ENCODE measurements around the gene FARP2.
"Not testable (repeated sequence)": the region's sequence is repeated elsewhere in the genome, so short reads cannot be mapped to it uniquely, and the experiment has no call there.

Gene FARP2

DNA sequence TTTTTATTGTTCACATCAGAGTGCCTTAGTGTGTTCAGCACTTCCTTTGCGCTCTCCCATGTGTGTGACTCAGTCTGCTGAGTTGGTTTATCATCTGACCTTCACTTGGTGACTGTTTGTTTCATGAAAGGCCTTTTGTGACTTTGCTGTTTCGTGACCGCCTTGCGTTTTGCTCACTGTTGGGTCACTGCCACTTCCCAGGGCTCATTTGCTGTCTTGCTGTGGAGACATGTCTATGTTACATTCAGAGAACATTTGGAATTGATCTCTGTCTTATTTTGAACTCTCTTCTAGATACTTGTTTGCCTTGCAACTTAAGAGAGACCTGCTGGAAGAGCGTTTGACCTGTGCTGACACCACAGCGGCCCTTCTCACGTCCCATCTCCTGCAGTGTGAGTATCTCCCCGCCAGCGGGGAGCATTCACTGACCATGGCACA is 54.7 kb downstream of the FARP2 start:
- no peak for DNase-seq (ENCODE audit: low read depth, low spot score)

DNA sequence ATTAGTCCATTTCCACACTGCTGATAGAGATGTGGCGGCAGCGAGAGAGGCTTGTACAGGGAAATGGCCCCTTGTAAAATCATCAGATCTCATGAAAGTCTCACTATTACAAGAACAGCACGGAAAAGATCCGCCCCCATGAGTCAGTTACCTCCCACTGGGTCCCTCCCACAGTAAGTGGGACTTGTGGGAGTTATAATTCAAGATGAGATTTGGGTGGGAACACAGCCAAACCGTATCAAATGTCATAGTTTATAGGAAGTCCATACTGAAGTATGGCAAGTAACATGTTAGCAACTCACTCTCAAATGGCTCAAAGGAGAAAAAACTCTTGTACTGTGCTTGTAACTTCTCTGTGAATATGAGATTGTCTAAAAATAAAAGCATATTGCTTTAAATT is 56.1 kb downstream of the FARP2 start:
- DNase-seq (ENCODE audit: low read depth, low spot score), result no peak

DNA sequence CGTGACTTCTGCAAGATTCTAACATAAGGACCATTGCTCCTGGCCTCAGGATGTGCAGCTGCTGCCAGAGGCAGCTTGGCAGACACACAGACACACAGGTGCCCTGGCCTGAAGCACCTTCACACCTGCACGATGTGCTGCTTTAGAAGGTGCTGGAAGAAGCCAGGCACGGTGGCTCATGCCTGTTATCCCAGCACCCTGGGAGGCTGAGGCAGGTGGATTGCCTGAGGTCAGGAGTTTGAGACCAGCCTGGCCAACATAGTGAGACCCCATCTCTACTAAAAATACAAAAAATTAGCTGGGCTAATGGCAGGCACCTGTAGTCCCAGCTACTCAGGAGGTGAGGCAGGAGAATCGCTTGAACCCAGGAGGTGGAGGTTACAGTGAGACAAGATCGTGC is 57.4 kb downstream of the FARP2 start:
- not testable (repeated sequence) for DNase-seq (ENCODE audit: low read depth, low spot score)

DNA sequence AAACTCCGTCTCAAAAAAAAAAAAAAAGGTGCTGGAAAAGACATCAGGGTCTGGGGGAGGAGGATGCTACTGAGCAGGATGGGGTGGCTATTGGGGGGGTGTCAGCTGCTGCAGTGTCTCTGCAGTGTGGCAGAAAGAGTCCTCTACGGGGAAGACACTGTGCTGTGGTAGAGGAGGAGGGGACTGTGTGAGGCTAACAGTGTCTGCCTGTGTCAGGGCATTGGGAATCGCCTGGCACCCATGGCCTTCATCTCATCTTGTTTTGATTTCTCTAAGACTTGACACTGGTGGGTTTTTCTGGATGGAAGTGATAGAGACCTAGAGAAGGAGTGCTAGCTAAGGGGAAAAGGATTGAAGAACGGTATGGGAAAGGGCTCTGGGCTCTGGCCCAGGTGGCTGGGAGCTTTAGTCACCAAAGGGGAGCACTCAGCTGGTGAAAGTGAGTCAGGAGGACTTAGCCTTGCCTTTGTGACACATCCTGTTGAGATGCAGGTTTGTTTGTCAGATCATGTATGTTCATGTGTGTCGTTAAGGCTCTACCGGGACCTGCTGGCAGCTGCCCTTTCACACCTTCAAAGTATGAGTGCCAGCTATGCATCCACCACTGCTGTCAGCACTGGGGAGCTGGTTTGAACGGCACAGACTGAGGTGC is 58.0 kb downstream of the FARP2 start:
- no peak for DNase-seq (ENCODE audit: low read depth, low spot score)

DNA sequence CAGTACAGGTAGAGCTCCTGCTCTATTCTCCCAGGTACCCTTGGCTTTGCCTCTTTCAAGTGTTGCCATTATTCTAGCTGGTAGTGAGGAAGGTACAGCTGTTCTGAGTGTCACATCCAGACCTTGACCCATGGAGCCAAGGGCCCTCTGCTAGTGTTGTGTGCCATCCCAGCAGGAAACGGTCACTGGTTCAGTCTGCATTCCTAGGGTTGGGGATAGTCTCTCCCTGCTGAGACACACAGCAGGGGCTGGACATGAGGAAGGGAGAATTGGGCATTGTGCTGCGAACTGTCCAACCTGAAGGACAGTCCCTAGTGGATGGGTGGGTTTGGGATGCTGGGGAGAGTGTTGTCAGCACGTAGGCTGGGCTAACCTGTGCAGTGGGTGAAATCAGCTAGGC is 59.1 kb downstream of the FARP2 start:
- DNase-seq (ENCODE audit: low read depth, low spot score), result no peak

DNA sequence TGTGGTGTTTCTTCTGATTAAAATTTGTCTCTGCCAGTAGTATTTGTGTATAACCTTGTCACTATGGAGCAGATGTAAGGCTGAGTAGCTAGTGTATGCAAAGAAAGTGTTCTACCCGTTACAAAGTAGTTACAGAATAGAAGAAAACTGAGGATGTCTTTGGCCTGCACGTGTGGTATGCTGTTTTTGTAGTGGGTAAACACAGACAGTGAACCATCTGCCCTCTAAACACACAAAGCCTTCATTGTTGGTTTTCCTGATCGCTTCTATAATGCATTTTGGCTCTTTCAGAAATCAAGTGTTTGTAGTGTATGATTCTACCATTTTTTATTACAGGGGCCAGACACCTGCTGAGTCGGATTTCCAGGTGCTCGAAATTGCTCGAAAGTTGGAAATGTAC is 61.5 kb downstream of the FARP2 start:
- DNase-seq (ENCODE audit: low read depth, low spot score), result no peak

DNA sequence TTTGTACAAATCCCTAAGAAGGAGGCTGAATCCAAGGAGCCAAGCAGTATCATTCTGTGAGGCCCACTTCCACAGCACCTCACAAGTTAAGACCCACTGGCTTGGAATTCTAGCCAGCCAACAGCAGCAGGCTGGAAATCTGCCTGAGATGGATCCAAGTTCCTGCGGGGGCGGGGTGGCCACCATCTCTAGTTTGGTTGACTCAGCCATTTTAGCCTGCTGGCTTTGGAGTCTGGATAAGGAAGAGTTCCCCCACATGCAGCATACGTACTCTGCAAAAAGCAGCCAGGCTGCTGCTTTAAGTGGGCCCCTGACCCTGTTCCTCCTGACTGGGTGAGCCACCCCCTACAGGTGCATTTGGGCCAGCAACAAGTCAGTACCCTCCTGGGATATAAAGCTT is 65.2 kb downstream of the FARP2 start:
- DNase-seq (ENCODE audit: low read depth, low spot score), result no peak

DNA sequence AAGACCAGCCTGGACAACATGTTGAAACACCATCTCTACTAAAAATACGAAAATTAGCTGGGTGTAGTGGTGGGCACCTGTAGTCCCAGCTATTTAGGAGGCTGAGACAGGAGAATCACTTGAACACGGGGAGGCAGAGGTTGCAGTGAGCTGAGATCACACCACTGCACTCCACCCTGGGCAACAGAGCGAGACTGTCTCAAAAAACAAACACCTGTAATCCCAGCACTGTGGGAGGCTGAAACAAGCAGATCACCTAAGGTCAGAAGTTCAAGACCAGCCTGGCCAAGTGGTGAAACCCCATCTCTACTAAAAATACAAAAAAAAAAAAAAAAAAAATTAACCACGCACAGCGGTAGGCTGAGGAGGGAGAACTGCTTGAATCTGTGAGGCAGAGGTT is 65.9 kb downstream of the FARP2 start:
- not testable (repeated sequence) for DNase-seq (ENCODE audit: low read depth, low spot score)

DNA sequence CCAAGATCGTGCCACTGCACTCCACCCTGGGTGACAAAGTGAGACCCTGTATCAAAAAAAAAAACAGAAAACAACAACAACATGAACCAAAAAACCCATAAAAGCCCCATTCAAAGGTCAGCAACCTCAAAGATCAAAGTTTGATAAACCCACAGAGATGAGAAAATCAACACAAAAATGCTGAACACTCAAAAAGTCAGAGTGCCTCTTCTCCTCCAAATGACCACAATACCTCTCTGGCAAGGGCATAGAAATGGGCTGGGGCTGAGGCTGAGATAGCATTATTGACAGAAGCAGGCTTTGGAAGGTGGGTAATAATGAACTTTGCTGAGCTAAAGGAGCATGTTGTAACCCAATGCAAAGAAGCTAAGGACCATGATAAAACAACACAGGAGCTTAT is 66.3 kb downstream of the FARP2 start:
- no peak for DNase-seq (ENCODE audit: low read depth, low spot score)

DNA sequence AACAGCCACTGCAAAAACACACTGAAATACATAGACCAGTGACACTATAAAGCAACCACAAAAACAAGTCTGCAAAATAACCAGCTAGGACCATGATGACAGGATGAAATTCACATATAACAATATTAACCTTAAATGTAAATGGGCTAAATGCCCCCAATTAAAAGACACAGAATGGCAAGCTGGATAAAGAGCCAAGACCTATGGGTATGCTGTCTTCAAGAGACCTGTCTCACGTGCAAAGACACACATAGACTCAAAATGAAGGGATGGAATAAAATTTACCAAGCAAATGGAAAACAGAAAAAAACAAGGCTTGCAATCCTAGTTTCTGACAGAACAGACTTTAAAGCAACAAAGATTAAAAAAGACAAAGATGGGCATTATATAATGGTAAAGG is 67.4 kb downstream of the FARP2 start:
- not testable (repeated sequence) for DNase-seq (ENCODE audit: low read depth, low spot score)

DNA sequence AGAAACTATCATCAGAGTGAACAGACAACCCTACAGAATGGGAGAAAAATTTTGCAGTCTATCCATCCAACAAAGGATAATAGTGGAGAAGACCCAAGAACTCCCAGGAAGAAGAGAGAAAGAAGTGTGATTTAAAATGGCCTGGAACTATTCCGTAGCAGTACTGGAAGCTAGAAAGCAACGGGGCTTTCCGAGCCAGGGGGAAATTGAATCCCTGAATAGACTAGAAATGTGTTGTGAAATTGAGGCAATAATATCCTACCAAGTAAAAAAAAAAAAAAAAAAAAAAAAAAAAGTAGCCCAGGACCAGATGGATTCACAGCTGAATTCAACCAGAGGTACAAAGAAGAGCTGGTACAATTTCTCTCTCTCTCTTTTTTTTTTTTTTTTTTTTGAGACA is 69.3 kb downstream of the FARP2 start:
- no peak for DNase-seq (ENCODE audit: low read depth, low spot score)

DNA sequence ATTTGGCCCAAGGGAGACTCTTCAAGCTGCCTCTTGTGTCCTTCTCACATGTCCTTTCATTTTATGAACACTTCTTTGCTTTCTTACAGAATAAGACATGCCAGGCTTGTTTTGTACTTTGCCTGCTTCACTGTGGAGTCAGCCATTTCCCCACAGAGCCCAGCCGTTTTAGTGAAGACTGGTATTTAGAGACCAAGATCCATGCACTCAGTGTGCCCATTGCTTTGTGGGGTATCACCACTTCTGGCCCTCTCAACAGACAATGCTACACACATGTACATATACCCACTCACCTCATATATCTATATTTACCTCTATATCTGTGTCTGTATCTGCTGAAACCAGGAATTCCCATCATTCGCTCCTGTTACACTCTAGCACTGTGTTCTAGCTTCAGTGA is 74.1 kb downstream of the FARP2 start:
- no peak for DNase-seq (ENCODE audit: low read depth, low spot score)

DNA sequence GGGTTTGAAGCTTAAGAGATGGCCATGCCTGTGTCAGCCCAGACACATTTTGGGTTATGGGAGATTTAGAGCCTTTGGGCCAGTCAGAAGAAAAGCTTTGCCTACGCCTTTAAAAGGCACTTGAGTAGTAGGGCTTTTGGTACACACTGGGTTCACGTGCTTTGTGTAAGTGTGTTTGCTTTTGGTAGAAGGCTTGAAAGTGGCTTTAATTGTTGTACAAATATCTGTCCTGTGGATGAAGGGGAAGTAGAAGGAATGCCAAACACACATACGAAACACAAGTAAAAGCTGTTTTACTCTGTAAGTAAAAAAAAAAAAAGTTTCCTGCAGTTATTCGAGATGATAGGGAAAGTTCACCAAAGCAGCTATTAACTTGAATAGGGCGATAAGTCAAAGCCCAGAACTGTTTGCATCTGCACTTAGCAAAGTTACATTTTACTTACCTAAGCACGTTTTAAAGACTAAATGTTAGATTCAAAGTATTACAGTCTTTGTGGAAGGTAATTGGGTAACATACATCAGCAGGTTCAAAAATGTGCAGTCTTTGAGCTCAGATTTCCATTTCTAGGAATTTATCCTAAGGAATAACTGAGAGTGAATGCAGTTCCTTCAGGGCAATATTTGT is 76.9 kb downstream of the FARP2 start:
- DNase-seq (ENCODE audit: low read depth, low spot score), result no peak

DNA sequence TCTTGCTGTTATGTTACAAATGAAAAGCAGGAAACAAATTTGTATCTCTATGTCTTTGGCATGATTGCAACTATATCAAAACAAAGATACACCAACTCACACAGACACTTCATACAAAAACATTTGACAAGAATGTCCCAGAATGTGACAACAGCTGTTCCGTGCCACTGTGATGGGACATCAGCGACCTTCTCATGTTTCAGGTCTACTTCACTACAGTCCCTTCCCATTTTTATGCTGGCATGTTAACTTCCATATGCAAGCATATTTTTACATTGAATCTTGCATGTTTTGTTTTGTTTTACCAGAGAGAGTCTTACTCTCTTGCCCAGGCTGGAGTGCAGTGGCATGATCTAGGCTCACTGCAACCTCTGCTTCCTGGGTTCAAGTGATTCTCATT is 81.1 kb downstream of the FARP2 start:
- no peak for DNase-seq (ENCODE audit: low read depth, low spot score)

DNA sequence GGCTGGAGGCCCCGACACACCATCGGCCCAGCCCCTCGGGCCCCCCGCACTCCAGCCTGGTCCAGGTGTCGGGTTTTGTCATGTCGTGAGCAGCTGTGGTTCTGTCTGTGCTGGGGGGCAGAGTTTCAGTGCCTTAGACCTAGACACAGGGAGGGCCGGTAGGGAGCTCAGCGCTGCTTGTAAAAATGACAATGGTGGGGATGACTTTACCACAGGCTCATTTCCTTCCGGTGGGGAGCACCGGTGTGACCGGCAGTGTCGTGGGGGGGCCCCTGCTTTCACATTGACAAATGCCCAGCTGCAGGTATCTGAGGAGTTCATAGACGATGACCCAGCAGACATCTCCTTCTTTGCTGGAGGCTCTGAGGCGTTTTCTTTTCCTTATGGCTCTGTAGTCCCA is 85.4 kb downstream of the FARP2 start:
- no peak for DNase-seq (ENCODE audit: low read depth, low spot score)

DNA sequence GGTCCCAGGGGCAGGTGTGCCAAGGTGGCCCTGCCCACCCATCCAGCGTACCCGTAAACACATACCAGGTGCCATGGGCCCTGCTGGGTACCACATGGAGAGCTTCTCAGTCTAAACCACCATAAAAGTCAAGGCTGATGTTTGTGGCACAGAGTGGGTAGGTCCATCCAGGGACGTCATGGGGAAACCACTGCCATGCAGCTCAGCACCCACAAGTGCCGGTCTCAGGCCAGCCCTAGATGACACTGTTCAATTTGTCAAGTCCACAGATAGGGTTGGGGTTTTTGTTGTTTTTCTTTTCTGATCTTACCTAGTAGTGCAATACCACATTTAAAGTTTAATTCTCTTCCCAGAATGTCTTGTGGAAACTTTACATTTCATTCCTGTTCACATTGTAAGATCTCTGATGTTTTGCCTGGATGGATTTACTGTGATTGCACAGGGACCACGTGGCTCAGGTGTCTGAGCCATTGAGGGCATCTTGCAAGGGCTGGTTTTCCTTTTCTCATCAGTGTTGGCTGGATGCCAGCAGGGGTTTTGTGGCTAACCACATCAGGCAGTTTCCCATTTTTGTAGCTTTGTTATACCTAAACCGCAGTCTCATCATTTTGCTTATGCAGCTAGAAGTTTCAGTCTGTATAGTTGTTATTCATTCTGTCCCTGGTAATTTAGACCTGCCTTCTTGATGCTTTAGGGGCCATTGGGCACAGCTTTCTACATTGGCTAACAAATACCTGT is 87.6 kb downstream of the FARP2 start:
- peak; percentile 73 for DNase-seq (ENCODE audit: low read depth, low spot score)

DNA sequence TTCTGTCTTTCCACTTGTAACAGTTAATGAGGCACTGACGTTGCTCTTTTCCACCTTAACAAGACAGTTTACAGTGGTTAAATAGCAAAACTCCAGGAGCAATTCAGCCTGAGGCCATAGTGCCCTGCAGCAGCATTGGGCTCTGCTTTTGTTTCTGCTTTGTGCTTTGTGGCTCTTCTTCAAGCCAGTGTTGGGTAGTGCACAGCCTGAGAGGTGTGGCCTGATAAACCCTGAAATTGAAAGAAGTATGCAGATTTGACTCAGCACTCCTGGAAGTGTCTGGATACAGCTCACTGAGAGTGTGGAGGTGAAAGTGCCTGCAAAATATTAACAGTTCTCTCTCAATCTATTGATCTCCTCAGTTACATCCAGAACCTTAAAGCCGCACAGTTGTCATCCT is 89.3 kb downstream of the FARP2 start:
- DNase-seq (ENCODE audit: low read depth, low spot score), result no peak

DNA sequence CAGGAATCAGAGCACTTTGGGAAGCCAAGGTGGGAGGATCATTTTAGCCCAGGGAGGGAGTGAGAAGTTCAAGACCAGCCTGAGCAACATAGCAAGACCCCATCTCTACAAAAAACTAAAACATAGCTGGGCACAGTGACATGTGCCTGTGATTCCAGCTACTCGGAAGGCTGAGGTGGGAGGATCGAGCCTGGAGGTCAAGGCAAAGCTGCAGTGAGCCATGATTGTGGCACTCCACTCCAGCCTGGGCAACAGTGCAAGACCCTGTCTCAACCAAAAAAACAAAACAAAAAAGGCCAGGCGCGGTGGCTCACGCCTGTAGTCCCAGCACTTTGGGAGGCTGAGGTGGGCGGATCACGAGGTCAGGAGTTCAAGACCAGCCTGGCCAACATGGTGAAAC is 94.0 kb downstream of the FARP2 start:
- not testable (repeated sequence) for DNase-seq (ENCODE audit: low read depth, low spot score)

DNA sequence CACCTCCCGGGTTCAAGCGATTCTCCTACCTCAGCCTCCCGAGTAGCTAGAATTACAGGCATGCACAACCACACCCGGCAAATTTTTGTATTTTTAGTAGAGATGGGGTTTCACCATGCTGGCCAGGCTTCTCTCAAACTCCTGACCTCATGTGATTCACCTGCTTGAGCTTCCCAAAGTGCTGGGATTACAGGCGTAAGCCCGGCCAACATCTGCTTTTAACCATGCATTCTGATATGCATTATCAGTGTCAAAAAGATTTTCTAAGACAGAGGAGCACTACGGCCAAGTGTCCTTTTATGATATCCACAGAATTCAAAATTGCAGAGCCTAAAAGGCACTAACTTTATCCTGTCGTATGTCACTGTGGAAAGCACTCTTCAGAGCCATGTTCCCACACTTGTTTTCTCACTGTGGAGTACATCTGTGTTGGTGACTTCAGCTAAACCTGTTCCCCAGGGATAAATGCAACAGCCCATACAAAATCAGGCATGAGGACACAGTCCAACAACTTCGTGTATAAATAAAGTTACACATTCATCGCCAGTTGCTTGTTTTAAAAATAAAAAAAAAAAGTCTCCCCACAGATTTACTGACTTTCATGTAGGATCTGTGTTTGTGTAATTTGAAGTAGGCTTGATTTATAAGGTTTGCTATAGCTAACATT is 95.9 kb downstream of the FARP2 start:
- no peak for DNase-seq (ENCODE audit: low read depth, low spot score)

DNA sequence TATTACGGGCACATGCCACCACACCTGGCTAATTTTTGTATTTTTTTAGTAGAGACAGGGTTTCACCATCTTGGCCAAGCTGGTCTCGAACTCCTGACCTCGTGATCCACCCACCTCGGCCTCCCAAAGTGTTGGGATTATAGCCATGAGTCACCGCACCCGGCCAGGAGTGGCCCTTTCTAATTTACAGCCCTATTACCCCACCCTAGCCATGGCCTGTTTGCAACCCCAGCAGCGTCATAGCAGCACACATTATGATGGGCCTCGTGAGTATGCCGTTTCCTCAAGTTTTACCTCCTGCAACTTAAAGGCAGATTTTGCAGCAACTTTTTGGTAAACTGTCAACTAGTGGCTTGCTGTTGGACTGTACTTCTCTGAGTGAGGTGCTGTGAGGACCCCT is 97.8 kb downstream of the FARP2 start:
- DNase-seq (ENCODE audit: low read depth, low spot score), result not testable (repeated sequence)

DNA sequence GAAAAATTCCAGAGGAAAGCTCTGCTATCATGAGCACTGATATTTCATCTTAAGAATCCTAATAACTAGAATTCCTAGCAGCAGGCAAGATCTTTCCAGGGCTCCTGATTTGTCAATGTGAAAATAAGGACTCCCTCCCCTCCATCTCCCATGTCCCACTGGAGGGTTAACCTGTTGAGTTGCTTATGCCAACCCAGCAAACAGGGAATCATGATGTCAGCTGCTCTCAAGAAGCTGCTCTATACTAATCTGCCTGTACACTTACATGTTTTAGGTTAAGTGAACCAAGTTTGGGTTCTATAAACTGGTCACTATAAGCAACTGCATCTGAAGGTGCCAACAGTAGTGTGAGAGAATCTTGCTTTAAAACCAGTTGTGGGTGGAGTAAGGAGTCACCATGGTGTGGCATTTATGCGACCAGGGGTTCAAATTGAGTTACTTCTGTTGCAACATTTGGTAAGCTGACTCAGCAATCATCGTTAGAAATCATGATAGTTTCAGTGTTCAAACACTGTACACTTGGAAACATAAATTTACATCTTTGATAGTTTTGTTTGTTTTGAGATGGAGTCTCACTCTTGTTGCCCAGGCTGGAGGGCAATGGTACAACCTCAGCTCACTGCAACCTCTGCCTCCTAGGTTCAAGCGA is 98.9 kb downstream of the FARP2 start:
- no peak for DNase-seq (ENCODE audit: low read depth, low spot score)

DNA sequence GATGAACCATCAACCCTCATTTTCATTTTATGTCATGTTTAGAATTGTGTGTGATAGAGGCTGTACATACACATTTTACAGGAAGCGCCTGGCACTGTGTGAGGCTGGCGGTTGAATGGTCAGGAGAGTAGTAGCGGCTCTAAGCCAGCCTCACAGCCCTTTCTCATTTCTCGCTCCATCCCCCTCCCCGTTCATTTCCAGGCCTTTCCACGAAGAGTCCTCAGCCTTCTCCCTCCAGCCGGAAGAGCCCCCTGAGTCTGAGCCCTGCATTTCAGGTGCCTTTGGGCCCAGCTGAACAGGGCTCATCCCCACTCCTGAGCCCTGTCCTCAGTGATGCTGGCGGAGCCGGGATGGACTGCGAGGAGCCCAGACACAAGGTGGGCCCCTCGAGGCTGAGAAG is 100.5 kb downstream of the FARP2 start:
- DNase-seq (ENCODE audit: low read depth, low spot score), result no peak
